K562 (cell line): ENCODE measurements around the gene CBLC. TPM values are rescaled to one million over a fixed set of nuclear protein-coding genes. Genes with fewer than 3 reads are reported as not detected.

Experiments used
- CREM ChIP-seq: IDR thresholded peaks from 2 replicates; pipeline ENCODE4 v1.6.1; 2014; ENCODE audit warnings: antibody characterized with exemption, low read depth
- CTCFL ChIP-seq: IDR thresholded peaks from 2 replicates; pipeline ENCODE4 v1.6.1; 2011; ENCODE audit warnings: borderline replicate concordance, low read depth, mild to moderate bottlenecking, moderate library complexity, low read length; ENCODE audit not compliant: insufficient read depth, poor library complexity, severe bottlenecking
- E2F5 ChIP-seq: sonication (generic); formaldehyde crosslinking; IDR thresholded peaks from 2 replicates; pipeline ENCODE4 v1.8.0; 2022; ENCODE audit warnings: mild to moderate bottlenecking, missing genetic modification reagents
- ELF1 ChIP-seq: fragments of 200-800 bp; sonication (Bioruptor generic); IDR thresholded peaks from 2 replicates; pipeline ENCODE4 v1.6.1; 2016; ENCODE audit warnings: missing genetic modification characterization, missing compliant biosample characterization
- EP300 ChIP-seq: IDR thresholded peaks from 2 replicates; pipeline ENCODE4 v1.6.1; 2012; ENCODE audit warnings: low read length, improper control_type of control experiment
- EP400 ChIP-seq: fragments of 450-650 bp; IDR thresholded peaks from 2 replicates; pipeline ENCODE4 v1.6.1; 2017; ENCODE audit warnings: antibody characterized with exemption, mild to moderate bottlenecking, moderate library complexity
- ESRRA ChIP-seq: fragments of 450-650 bp; IDR thresholded peaks from 2 replicates; pipeline ENCODE4 v1.6.1; 2014; ENCODE audit warnings: low read depth, mild to moderate bottlenecking, moderate library complexity, borderline replicate concordance
- ETV5 ChIP-seq: sonication (generic); formaldehyde crosslinking; IDR thresholded peaks from 2 replicates; pipeline ENCODE4 v1.4.0; 2020; ENCODE audit warnings: low read depth, mild to moderate bottlenecking, missing genetic modification reagents
- NCOR1 ChIP-seq: fragments of 450-650 bp; IDR thresholded peaks from 2 replicates; pipeline ENCODE4 v1.6.1; 2016; ENCODE audit warnings: mild to moderate bottlenecking, moderate library complexity
- NRF1 ChIP-seq, 2 experiments: fragments of 450-650 bp; IDR thresholded peaks in 1 of 2; conservative IDR thresholded peaks in 1 of 2; 2 replicates each; pipeline ENCODE4 v1.6.1; 2014; ENCODE audit warnings: mild to moderate bottlenecking in 2 of 2
- POLR2A ChIP-seq: fragments of 450-650 bp; conservative IDR thresholded peaks from 2 replicates; pipeline ENCODE4 v1.6.1; 2016
- PURB ChIP-seq: sonication (generic); formaldehyde crosslinking; IDR thresholded peaks from 2 replicates; pipeline ENCODE4 v1.9.0; 2021; ENCODE audit warnings: low read depth, mild to moderate bottlenecking, missing genetic modification reagents
- RBFOX2 ChIP-seq: fragments of 200-400 bp; formaldehyde crosslinking; IDR thresholded peaks from 2 replicates; pipeline ENCODE4 v1.6.1; 2017; ENCODE audit warnings: low read depth, mild to moderate bottlenecking, low read length, moderate library complexity
- RHOXF2B ChIP-seq: fragments of 250-450 bp; sonication (Bioruptor Pico); conservative IDR thresholded peaks from 2 replicates; pipeline ENCODE4 v1.5.1; 2021
- SMARCA4 ChIP-seq: fragments of 450-650 bp; IDR thresholded peaks from 2 replicates; pipeline ENCODE4 v1.6.1; 2016
- SUPT5H ChIP-seq: fragments of 450-650 bp; IDR thresholded peaks from 2 replicates; pipeline ENCODE4 v1.6.1; 2016
- ZFPM2 ChIP-seq: fragments of 250-450 bp; sonication (Bioruptor Pico); IDR thresholded peaks from 2 replicates; pipeline ENCODE4 v1.5.1; 2022; ENCODE audit warnings: mild to moderate bottlenecking
- ZFX ChIP-seq: sonication (generic); formaldehyde crosslinking; IDR thresholded peaks from 2 replicates; pipeline ENCODE4 v1.8.0; 2022; ENCODE audit warnings: mild to moderate bottlenecking, missing genetic modification reagents, moderate library complexity
- ZNF232 ChIP-seq: sonication (generic); formaldehyde crosslinking; IDR thresholded peaks from 2 replicates; pipeline ENCODE4 v1.8.0; 2022; ENCODE audit warnings: mild to moderate bottlenecking, missing genetic modification reagents
- ZNF316 ChIP-seq: fragments of 450-650 bp; IDR thresholded peaks from 2 replicates; pipeline ENCODE4 v1.6.1; 2016
- polyA plus RNA-seq, 8 experiments: library from polyadenylated mRNA; depleted of rRNA in 4 of 8; stranded (reverse) in 5 of 8; unstranded in 3 of 8; fragments of >200 nt; fragmentation: Nextera tagmentation in 2 of 8; fragmentation: Illumina TruSeq in 1 of 8; extraction: Ambion mirVana in 2 of 8; extraction: Trizol in 1 of 8; gene quantifications; 2 replicates each; pipeline versions ENCODE4 v1.2.1 to v1.2.3, GENCODE V29; 2011 to 2014; ENCODE audit warnings: inconsistent platforms in 1 of 8, missing spikeins in 1 of 8
- total RNA-seq, 7 experiments: library from RNA; depleted of rRNA in 6 of 7; stranded (reverse); fragments of >200 nt in 6 of 7; fragmentation: Illumina TruSeq in 2 of 7; extraction: Trizol in 2 of 7; gene quantifications; 2 replicates each; pipeline versions ENCODE4 v1.2.1 to v1.2.3, GENCODE V29; 2011 to 2021; ENCODE audit warnings: low replicate concordance in 1 of 7
- TF ChIP-seq, protein P1 (sequence below), 2 experiments: IDR thresholded peaks; 2 replicates each; pipeline ENCODE4 v1.6.1; 2012; ENCODE audit warnings: improper control_type of control experiment in 2 of 2, low read depth in 2 of 2, low read length in 2 of 2, borderline replicate concordance in 1 of 2
- TF ChIP-seq, protein P2 (sequence below): fragments of 450-650 bp; IDR thresholded peaks from 2 replicates; pipeline ENCODE4 v1.6.1; 2017; ENCODE audit warnings: antibody characterized with exemption

The CBLC gene
- total and polyA plus RNA-seq, 9 of the 15 experiments (the other 6 are each of a cell fraction or from before 2014, with no cell fraction given) = 0.09 TPM; not detected in 8

DNA sequence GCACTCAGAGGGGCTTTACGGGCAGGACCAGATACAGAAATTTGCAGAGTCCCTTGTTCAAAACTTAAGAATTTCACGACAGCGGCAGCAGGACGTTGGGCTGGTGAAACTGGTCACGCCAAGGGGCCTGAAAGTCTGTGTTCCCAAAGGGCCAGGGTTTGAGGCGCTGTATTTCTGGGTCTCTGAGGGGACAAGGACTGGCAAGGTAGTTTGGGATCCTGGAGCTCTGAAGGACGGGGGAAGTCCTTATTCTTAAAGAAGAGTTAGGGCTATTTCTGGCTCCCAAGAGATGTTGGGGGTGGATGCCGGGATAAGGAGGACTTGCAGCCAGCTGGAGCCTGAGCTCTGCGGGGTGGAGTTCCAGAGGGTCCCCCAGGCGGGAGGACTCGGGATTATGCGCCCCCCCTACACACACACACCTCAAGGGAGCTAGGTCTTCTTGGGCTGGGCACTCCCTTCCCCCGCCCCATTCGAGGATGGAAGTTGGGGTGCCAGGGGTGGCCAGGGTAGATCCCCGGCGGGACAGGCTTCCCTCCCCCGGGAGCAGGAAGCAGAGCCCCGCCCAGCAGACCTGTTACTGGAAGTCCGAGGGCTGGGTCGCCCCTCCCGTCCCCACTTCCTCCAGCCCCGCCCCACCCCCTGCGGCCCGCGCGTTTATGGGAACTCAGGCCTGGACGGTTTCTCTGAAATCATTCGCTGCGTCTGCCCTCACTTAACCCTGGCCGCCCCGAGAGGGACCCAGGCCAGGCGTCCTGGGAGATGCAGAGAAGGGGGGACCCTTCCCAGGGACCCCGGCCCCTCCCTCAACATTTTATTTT, 23.5 kb upstream of the CBLC start (continued):
- TF ChIP-seq, protein P1, sequence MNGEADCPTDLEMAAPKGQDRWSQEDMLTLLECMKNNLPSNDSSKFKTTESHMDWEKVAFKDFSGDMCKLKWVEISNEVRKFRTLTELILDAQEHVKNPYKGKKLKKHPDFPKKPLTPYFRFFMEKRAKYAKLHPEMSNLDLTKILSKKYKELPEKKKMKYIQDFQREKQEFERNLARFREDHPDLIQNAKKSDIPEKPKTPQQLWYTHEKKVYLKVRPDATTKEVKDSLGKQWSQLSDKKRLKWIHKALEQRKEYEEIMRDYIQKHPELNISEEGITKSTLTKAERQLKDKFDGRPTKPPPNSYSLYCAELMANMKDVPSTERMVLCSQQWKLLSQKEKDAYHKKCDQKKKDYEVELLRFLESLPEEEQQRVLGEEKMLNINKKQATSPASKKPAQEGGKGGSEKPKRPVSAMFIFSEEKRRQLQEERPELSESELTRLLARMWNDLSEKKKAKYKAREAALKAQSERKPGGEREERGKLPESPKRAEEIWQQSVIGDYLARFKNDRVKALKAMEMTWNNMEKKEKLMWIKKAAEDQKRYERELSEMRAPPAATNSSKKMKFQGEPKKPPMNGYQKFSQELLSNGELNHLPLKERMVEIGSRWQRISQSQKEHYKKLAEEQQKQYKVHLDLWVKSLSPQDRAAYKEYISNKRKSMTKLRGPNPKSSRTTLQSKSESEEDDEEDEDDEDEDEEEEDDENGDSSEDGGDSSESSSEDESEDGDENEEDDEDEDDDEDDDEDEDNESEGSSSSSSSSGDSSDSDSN (IDR thresholded peaks at IDR 0.05; ENCODE audit: borderline replicate concordance in 1 of 2, low read depth in 2 of 2, low read length in 2 of 2) = peak; percentile 28 to 29; a peak in 1 of 4 replicates
- peak; percentile 36; the same call in 1 of the 2 replicates for TF ChIP-seq EP300
- peak; percentile 21 to 40; a peak in 1 of 4 replicates for TF ChIP-seq NRF1 (conservative IDR thresholded peaks at IDR 0.05 in 1 of 2, IDR thresholded peaks at IDR 0.05 in 1 of 2)
- 0 out of 2 replicates have a peak, but pooled peaks have one; percentile 26 for TF ChIP-seq ELF1
- peak; percentile 85 for TF ChIP-seq ZFX (CRISPR knock-in tag)
- TF ChIP-seq RBFOX2 = peak; percentile 68
- no peak for TF ChIP-seq ZNF232 (CRISPR knock-in tag)
- 0 out of 2 replicates have a peak, but pooled peaks have one; percentile 5 for TF ChIP-seq ESRRA
- peak; percentile 59; the same call in 1 of the 2 replicates for TF ChIP-seq SUPT5H
- TF ChIP-seq POLR2A = peak; percentile 63
- TF ChIP-seq ZFPM2 (CRISPR knock-in tag) = no peak
- no peak for TF ChIP-seq PURB (CRISPR knock-in tag)
- TF ChIP-seq ETV5 (CRISPR knock-in tag) = 0 out of 2 replicates have a peak, but pooled peaks have one; percentile 21
- TF ChIP-seq NCOR1 = peak; percentile 41; the same call in 1 of the 2 replicates
- 0 out of 2 replicates have a peak, but pooled peaks have one; percentile 32 for TF ChIP-seq RHOXF2B (CRISPR knock-in tag)
- TF ChIP-seq CTCFL = no peak
- 0 out of 2 replicates have a peak, but pooled peaks have one; percentile 12 for TF ChIP-seq CREM
- 0 out of 2 replicates have a peak, but pooled peaks have one; percentile 11 for TF ChIP-seq SMARCA4
- no peak for TF ChIP-seq E2F5 (CRISPR knock-in tag)
- TF ChIP-seq EP400 = peak; percentile 67; the same call in 1 of the 2 replicates
- no peak for TF ChIP-seq ZNF316
- TF ChIP-seq, protein P2, sequence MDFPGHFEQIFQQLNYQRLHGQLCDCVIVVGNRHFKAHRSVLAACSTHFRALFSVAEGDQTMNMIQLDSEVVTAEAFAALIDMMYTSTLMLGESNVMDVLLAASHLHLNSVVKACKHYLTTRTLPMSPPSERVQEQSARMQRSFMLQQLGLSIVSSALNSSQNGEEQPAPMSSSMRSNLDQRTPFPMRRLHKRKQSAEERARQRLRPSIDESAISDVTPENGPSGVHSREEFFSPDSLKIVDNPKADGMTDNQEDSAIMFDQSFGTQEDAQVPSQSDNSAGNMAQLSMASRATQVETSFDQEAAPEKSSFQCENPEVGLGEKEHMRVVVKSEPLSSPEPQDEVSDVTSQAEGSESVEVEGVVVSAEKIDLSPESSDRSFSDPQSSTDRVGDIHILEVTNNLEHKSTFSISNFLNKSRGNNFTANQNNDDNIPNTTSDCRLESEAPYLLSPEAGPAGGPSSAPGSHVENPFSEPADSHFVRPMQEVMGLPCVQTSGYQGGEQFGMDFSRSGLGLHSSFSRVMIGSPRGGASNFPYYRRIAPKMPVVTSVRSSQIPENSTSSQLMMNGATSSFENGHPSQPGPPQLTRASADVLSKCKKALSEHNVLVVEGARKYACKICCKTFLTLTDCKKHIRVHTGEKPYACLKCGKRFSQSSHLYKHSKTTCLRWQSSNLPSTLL = no peak
